HK-2 (cell line): ENCODE data around the gene PARD6B.
A peak's percentile ranks its signal among the peaks of the same experiment; 100 is the strongest.

Experiments
- DNase-seq: peaks from one replicate; pipeline ENCODE4 v3.0.0-alpha.2; 2018; ENCODE audit not compliant: unreplicated experiment

The PARD6B gene

GRCh38 chr20:50724112-50724725, 7.2 kb upstream of the PARD6B start:
- no peak for DNase-seq

GRCh38 chr20:50724851-50725723, 6.3 kb upstream of the PARD6B start:
- DNase-seq = peak; percentile 97

GRCh38 chr20:50725724-50726005, 5.7 kb upstream of the PARD6B start:
- peak; percentile 64 for DNase-seq

GRCh38 chr20:50726955-50727791, 4.2 kb upstream of the PARD6B start:
- DNase-seq = no peak

GRCh38 chr20:50727792-50728485, 3.4 kb upstream of the PARD6B start:
- peak; percentile 66 for DNase-seq

- no peak for DNase-seq
Measured at GRCh38 chr20:50728486-50728980, 2.8 kb upstream of the PARD6B start.

- DNase-seq = peak; percentile 76
Measured at GRCh38 chr20:50728981-50729874, 2.2 kb upstream of the PARD6B start.

GRCh38 chr20:50729901-50730764, 1.2 kb upstream of the PARD6B start:
- peak; percentile 57 for DNase-seq

GRCh38 chr20:50730765-50731054, 670 bp upstream of the PARD6B start:
- no peak for DNase-seq

- no peak for DNase-seq
Measured at GRCh38 chr20:50731930-50732690, 730 bp downstream of the PARD6B start.

- DNase-seq = no peak
Measured at GRCh38 chr20:50733644-50734349, 2.4 kb downstream of the PARD6B start.

- no peak for DNase-seq
Measured at GRCh38 chr20:50734730-50735679, 3.6 kb downstream of the PARD6B start.

- DNase-seq = no peak
Measured at GRCh38 chr20:50735813-50736212, 4.4 kb downstream of the PARD6B start.

GRCh38 chr20:50737352-50737751, 6.0 kb downstream of the PARD6B start:
- DNase-seq = no peak

GRCh38 chr20:50743087-50743486, 11.7 kb downstream of the PARD6B start:
- no peak for DNase-seq

- DNase-seq = peak; percentile 81
Measured at GRCh38 chr20:50744143-50744792, 12.9 kb downstream of the PARD6B start.

- no peak for DNase-seq
Measured at GRCh38 chr20:50745634-50746137, 14.3 kb downstream of the PARD6B start.
